GM18502 (cell line): ENCODE data around the gene CTNND1.
"Not testable (repeated sequence)": the region's sequence is repeated elsewhere in the genome, so short reads cannot be mapped to it uniquely, and the experiment has no call there.

Experiments used
- ATAC-seq: cut with Tn5 transposase; IDR thresholded peaks from one replicate; pipeline ENCODE4 v1.9.1; 2021; ENCODE audit warnings: mild to moderate bottlenecking; ENCODE audit not compliant: unreplicated experiment, poor library complexity

CTNND1 gene

GRCh38 chr11:57838609-57839008, 77.0 kb downstream of the CTNND1 start:
- ATAC-seq, result not testable (repeated sequence)

DNA sequence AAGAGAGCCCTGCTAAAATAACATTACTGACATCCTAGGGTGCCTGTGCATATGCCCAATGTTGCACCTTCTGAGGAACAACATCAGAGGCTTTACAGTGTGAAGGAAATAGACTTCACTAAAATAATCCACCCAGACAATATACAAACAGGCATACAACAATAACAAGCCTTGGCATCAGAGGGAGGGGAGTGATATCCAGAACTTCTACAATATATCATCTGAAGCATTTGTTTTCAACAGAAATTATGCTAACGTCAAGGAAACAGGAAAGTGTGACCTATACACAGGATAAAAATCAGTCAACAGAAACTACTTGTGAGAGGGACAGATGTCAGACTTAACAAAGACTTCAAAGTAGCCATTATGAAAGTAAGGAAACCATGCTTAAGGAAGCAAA, 81.3 kb downstream of the CTNND1 start:
- no peak for ATAC-seq

DNA sequence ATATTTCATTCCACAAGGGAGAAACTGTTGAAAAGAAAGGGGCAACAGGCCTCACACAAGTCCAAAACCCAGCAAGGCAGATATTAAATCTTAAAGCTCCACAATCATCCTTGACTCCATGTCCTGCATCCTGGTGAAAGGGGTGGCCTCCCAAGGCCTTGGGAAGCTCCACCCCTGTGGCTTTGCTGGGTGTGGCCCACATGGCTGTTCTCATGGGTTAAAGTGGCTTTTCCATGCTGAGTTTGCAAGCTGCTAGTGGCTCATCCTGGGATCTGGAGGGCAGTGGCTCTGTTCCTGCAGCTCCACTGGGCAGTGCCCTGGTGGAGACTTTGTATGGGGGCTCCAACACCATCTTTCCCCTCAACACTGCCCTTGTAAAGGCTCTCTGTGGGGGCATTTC, 106.4 kb downstream of the CTNND1 start:
- ATAC-seq, result no peak

DNA sequence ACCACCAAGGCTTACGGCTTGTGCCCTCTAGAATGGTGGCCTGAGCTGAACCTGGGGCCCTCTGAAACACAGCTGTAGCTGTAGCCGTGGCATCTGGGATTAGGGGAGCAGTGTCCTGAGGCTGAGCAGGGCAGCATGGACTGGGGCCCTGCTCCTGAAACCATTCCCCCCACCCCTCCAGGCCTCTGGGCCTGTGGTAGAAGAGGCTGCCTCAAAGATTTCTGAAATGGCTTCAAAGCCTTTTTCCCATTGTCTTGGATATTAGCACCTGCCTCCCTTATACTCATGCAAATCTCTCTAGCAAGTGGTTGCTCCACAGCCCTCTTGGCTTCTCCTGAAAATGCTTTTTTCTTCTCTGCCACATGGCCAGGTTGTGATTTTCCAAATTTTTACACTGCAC, 106.9 kb downstream of the CTNND1 start:
- ATAC-seq, result no peak
